Astrocyte (in vitro differentiated cells and primary cell): ENCODE results near the gene THUMPD1. TPM values are rescaled to one million over a fixed set of nuclear protein-coding genes. Genes with fewer than 3 reads are reported as not detected.

Experiments
- DNase-seq: peaks from one replicate; pipeline ENCODE4 v3.0.0-alpha.2; 2010; ENCODE audit warnings: low read depth
- FAIRE-seq: peaks from 2 replicates; lab custom pipeline; 2011; peaks lifted over from hg19 to GRCh38; lab: Jason Lieb, UNC
- H2AFZ ChIP-seq: 2 replicates; pipeline ENCODE4 v1.6.0; 2012; ENCODE audit warnings: low read depth, low read length, inconsistent platforms
- H3K27ac ChIP-seq: 2 replicates; pipeline ENCODE4 v1.5.1; 2011; ENCODE audit warnings: low read depth, low read length, inconsistent platforms
- H3K27me3 ChIP-seq: 2 replicates; pipeline ENCODE4 v1.6.0; 2011; ENCODE audit warnings: low read length, inconsistent platforms; ENCODE audit not compliant: insufficient read depth
- H3K36me3 ChIP-seq: 2 replicates; pipeline ENCODE4 v1.5.1; 2011; ENCODE audit warnings: low read length, inconsistent platforms; ENCODE audit not compliant: insufficient read depth
- H3K4me1 ChIP-seq: 2 replicates; pipeline ENCODE4 v1.5.1; 2011; ENCODE audit warnings: low read length, inconsistent platforms; ENCODE audit not compliant: insufficient read depth
- H3K4me2 ChIP-seq: 2 replicates; pipeline ENCODE4 v1.6.0; 2012; ENCODE audit warnings: low read length, inconsistent platforms
- H3K4me3 ChIP-seq: 2 replicates; pipeline ENCODE4 v1.5.1; 2011; ENCODE audit warnings: low read depth, mild to moderate bottlenecking, low read length, inconsistent platforms; ENCODE audit not compliant: insufficient read depth
- H3K79me2 ChIP-seq: 2 replicates; pipeline ENCODE4 v1.6.0; 2012; ENCODE audit warnings: mild to moderate bottlenecking, low read length, inconsistent platforms; ENCODE audit not compliant: insufficient read depth
- H3K9ac ChIP-seq: 2 replicates; pipeline ENCODE4 v1.6.0; 2012; ENCODE audit warnings: mild to moderate bottlenecking, low read length, inconsistent platforms
- H3K9me3 ChIP-seq: 2 replicates; pipeline ENCODE4 v1.5.1; 2012; ENCODE audit warnings: low read depth, mild to moderate bottlenecking, low read length, inconsistent platforms; ENCODE audit not compliant: insufficient read depth
- H4K20me1 ChIP-seq: 2 replicates; pipeline ENCODE4 v1.6.0; 2012; ENCODE audit warnings: low read length, inconsistent platforms; ENCODE audit not compliant: insufficient read depth
- H3K27ac Mint-ChIP-seq: one replicate; pipeline ENCODE4 v1.8.0; 2021; ENCODE audit warnings: mild to moderate bottlenecking, mixed read lengths; ENCODE audit not compliant: unreplicated experiment
- H3K27me3 Mint-ChIP-seq: one replicate; pipeline ENCODE4 v1.8.0; 2021; ENCODE audit warnings: low read depth, mixed read lengths; ENCODE audit not compliant: unreplicated experiment
- H3K36me3 Mint-ChIP-seq: one replicate; pipeline ENCODE4 v1.8.0; 2021; ENCODE audit warnings: low read depth, mixed read lengths; ENCODE audit not compliant: unreplicated experiment
- H3K4me1 Mint-ChIP-seq: one replicate; pipeline ENCODE4 v1.8.0; 2021; ENCODE audit warnings: low read depth, mixed read lengths; ENCODE audit not compliant: unreplicated experiment
- H3K4me3 Mint-ChIP-seq: one replicate; pipeline ENCODE4 v1.8.0; 2021; ENCODE audit warnings: mild to moderate bottlenecking, moderate library complexity, mixed read lengths; ENCODE audit not compliant: unreplicated experiment
- H3K9me3 Mint-ChIP-seq: one replicate; pipeline ENCODE4 v1.8.0; 2021; ENCODE audit warnings: mild to moderate bottlenecking, mixed read lengths; ENCODE audit not compliant: unreplicated experiment
- EZH2 ChIP-seq: IDR thresholded peaks from 2 replicates; pipeline ENCODE4 v1.6.1; 2012; ENCODE audit warnings: mild to moderate bottlenecking, low read length, inconsistent platforms; ENCODE audit not compliant: insufficient read depth
- total RNA-seq: library from RNA; stranded (reverse); gene quantifications from 2 replicates; pipeline ENCODE4 v1.2.1, GENCODE V29; 2021
- TF ChIP-seq, protein P1 (sequence below): IDR thresholded peaks from 2 replicates; pipeline ENCODE4 v1.5.1; 2011; ENCODE audit warnings: low read depth, mild to moderate bottlenecking, inconsistent platforms, low read length, moderate library complexity; ENCODE audit not compliant: insufficient read depth

THUMPD1 gene
- total RNA-seq, 1 donor from 2014 or later, result 28.6 TPM

DNA sequence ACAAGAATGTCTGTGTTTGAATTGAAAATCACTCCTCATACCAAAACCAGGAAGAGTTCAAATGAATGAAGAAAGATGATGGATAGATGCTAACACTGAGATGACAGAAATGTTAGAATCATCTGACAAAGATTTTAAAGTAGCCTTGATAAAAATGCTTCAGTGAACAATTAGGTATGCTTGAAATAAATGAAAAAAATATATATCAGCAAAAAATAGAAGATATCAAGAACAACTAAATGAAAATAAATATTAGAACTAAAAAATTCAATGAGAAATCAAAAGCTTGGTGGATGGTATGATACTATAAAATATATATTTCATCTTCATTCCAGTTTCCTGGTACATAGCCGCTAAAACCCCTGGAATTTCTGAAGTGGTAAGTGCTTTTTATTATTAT lies 13.6 kb upstream of the THUMPD1 start:
- FAIRE-seq (no peak), DNase-seq (no peak)
- H3K36me3 Mint-ChIP-seq, result no peaks in the 10 kb centered on the region

DNA sequence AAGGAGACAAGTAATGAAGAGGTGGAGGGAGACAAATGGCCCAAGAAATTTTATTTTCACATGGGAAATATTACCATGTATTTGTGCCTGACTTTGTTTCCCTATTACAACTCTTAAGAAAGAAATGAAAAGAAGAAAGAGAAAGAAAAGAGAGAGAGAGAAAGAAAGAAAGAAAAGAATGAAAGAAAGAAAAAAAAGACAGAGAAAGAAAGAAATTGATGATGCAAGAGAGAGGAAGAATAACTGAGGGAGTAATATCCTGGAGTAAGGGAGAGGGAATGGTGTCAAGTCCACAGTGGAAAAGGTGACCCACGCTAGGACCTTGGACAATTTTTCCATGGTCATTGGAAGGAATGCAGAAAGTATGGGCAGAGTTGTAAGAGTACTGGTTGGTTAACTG lies 12.1 kb upstream of the THUMPD1 start:
- Mint-ChIP-seq H3K4me3 (no peak overlapping the region), H3K36me3 (no peaks in the 10 kb centered on the region)
- H3K27ac ChIP-seq, result no peak overlapping the region

More for the DNA sequence above, 13.6 kb upstream of the THUMPD1 start:
- no peak overlapping the region for H3K27ac Mint-ChIP-seq
- no peaks in the 10 kb centered on the region for H3K79me2 ChIP-seq
- no peak overlapping the region for H3K4me3 Mint-ChIP-seq
- no peak overlapping the region for H3K4me2 ChIP-seq
- H3K27me3 ChIP-seq, result peaks cover 2% of the 10 kb centered on the region
- no peaks in the 10 kb centered on the region for H3K4me1 Mint-ChIP-seq
- H2AFZ ChIP-seq, result no peak overlapping the region
- H3K4me1 ChIP-seq, result no peaks in the 10 kb centered on the region
- H3K4me3 ChIP-seq, result no peak overlapping the region
- H3K9me3 ChIP-seq, result no peaks in the 10 kb centered on the region
- H4K20me1 ChIP-seq, result no peaks in the 10 kb centered on the region
- peaks cover 4% of the 10 kb centered on the region for H3K27me3 Mint-ChIP-seq
- TF ChIP-seq, protein P1, sequence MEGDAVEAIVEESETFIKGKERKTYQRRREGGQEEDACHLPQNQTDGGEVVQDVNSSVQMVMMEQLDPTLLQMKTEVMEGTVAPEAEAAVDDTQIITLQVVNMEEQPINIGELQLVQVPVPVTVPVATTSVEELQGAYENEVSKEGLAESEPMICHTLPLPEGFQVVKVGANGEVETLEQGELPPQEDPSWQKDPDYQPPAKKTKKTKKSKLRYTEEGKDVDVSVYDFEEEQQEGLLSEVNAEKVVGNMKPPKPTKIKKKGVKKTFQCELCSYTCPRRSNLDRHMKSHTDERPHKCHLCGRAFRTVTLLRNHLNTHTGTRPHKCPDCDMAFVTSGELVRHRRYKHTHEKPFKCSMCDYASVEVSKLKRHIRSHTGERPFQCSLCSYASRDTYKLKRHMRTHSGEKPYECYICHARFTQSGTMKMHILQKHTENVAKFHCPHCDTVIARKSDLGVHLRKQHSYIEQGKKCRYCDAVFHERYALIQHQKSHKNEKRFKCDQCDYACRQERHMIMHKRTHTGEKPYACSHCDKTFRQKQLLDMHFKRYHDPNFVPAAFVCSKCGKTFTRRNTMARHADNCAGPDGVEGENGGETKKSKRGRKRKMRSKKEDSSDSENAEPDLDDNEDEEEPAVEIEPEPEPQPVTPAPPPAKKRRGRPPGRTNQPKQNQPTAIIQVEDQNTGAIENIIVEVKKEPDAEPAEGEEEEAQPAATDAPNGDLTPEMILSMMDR, result no peak
- no peak for TF ChIP-seq EZH2
- no peak overlapping the region for H3K9ac ChIP-seq
- no peaks in the 10 kb centered on the region for H3K36me3 ChIP-seq
- H3K27ac ChIP-seq, result no peak overlapping the region
- H3K9me3 Mint-ChIP-seq, result no peaks in the 10 kb centered on the region

DNA sequence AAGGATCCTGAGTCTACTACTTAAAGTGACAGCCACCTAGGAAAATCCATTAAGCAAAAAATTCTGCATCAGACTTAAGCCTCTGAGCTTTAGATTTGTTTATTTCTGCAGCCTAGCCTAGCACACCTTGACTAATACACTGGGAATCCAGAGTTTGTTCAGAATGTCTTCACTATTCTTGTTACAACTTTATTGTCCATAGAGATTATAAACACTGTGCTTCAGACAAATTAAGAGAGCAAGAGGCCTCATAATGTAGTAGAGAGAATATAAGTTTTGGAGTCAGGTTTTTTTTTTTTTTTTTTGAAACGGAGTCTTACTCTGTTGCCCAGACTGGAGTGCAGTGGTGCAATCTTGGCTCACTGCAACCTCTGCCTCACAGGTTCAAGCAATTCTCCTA lies 8.9 kb upstream of the THUMPD1 start:
- TF ChIP-seq, protein P1, result no peak
- no peak for TF ChIP-seq EZH2
- DNase-seq (no peak), FAIRE-seq (no peak)
- H3K4me3 ChIP-seq, result no peak overlapping the region
- no peaks in the 10 kb centered on the region for H3K4me1 ChIP-seq
- H3K9me3 Mint-ChIP-seq, result peaks cover 3% of the 10 kb centered on the region
- H3K36me3 ChIP-seq, result no peaks in the 10 kb centered on the region
- H3K4me2 ChIP-seq, result no peak overlapping the region
- H3K27ac ChIP-seq, result no peak overlapping the region
- no peaks in the 10 kb centered on the region for H3K9me3 ChIP-seq
- peaks cover 2% of the 10 kb centered on the region for H3K27me3 ChIP-seq
- H3K79me2 ChIP-seq, result no peaks in the 10 kb centered on the region
- no peaks in the 10 kb centered on the region for H3K4me1 Mint-ChIP-seq
- H3K36me3 Mint-ChIP-seq, result no peaks in the 10 kb centered on the region
- H3K27me3 Mint-ChIP-seq, result peaks cover 4% of the 10 kb centered on the region
- no peak overlapping the region for H3K9ac ChIP-seq
- H2AFZ ChIP-seq, result no peak overlapping the region
- no peak overlapping the region for H3K4me3 Mint-ChIP-seq
- H3K27ac Mint-ChIP-seq, result no peak overlapping the region
- no peaks in the 10 kb centered on the region for H4K20me1 ChIP-seq

More for the DNA sequence above, 12.1 kb upstream of the THUMPD1 start:
- Histone ChIP-seq H4K20me1 (no peaks in the 10 kb centered on the region), H3K4me3 (no peak overlapping the region), H3K27me3 (peaks cover 2% of the 10 kb centered on the region), H2AFZ (no peak overlapping the region), H3K4me2 (no peak overlapping the region), H3K9ac (no peak overlapping the region), H3K79me2 (no peaks in the 10 kb centered on the region), H3K9me3 (no peaks in the 10 kb centered on the region), H3K36me3 (no peaks in the 10 kb centered on the region), H3K4me1 (no peaks in the 10 kb centered on the region)
- Mint-ChIP-seq H3K27me3 (peaks cover 4% of the 10 kb centered on the region), H3K9me3 (no peaks in the 10 kb centered on the region), H3K27ac (no peak overlapping the region), H3K4me1 (no peaks in the 10 kb centered on the region)
- DNase-seq (no peak), FAIRE-seq (no peak)
- TF ChIP-seq, protein P1, result no peak
- TF ChIP-seq EZH2, result no peak
